GM12865 (cell line): Measurements from ENCODE around the gene ICAM1.
"Not testable (repeated sequence)": the region's sequence is repeated elsewhere in the genome, so short reads cannot be mapped to it uniquely, and the experiment has no call there.

Source experiments
- DNase-seq: peaks from one replicate; pipeline ENCODE4 v3.0.0; 2010; ENCODE audit warnings: low read depth
- H3K4me3 ChIP-seq: 2 replicates; pipeline ENCODE4 v1.5.1; 2011; ENCODE audit warnings: mild to moderate bottlenecking, low read depth, low read length, control low read depth
- CTCF ChIP-seq: IDR thresholded peaks from 2 replicates; pipeline ENCODE4 v1.5.1; 2011; ENCODE audit warnings: low read length, control low read depth, low read depth, inconsistent platforms; ENCODE audit not compliant: insufficient read depth; ENCODE audit errors: missing control alignments

ICAM1 gene

GRCh38 chr19:10277795-10278589, 7.1 kb downstream of the ICAM1 start:
- TF ChIP-seq CTCF, result no peak

GRCh38 chr19:10278935-10279334, 8.0 kb downstream of the ICAM1 start:
- no peak overlapping the region for H3K4me3 ChIP-seq
- TF ChIP-seq CTCF, result no peak
- no peak for DNase-seq

More at GRCh38 chr19:10277795-10278589, 7.1 kb downstream of the ICAM1 start:
- H3K4me3 ChIP-seq, result no peak overlapping the region
- DNase-seq, result no peak

GRCh38 chr19:10279737-10280442, 9.0 kb downstream of the ICAM1 start:
- DNase-seq, result no peak
- TF ChIP-seq CTCF, result no peak
- no peak overlapping the region for H3K4me3 ChIP-seq

GRCh38 chr19:10282043-10282442, 11.1 kb downstream of the ICAM1 start:
- H3K4me3 ChIP-seq, DNase-seq: not testable (repeated sequence)

GRCh38 chr19:10283301-10284064, 12.6 kb downstream of the ICAM1 start:
- TF ChIP-seq CTCF, result no peak
- no peak for DNase-seq
- no peak overlapping the region for H3K4me3 ChIP-seq

- no peak overlapping the region for H3K4me3 ChIP-seq
- peak; percentile 12 for DNase-seq
- TF ChIP-seq CTCF, result no peak
These were observed 13.4 kb downstream of the ICAM1 start for GRCh38 chr19:10284065-10284959.
